ENCODE results near the gene TRMT6.

The TRMT6 gene

GRCh38 chr20:5973971-5974370 lies 23.6 kb upstream of the TRMT6 start:
- TF ChIP-seq EGR1 (IDR thresholded peaks at IDR 0.05): no peak
- TF ChIP-seq USF1 (IDR thresholded peaks at IDR 0.05): no peak

GRCh38 chr20:5973172-5973571 lies 22.8 kb upstream of the TRMT6 start:
- no peak for TF ChIP-seq RAD21 (IDR thresholded peaks at IDR 0.05; ENCODE audit: low read depth)
- no peak for TF ChIP-seq YY1 (IDR thresholded peaks at IDR 0.05; ENCODE audit: low read depth)
- TF ChIP-seq NFIC (IDR thresholded peaks at IDR 0.05): no peak
- TF ChIP-seq TCF12 (IDR thresholded peaks at IDR 0.05; ENCODE audit: low read depth): no peak
- TF ChIP-seq CEBPB (IDR thresholded peaks at IDR 0.05): no peak
- no peak for TF ChIP-seq TEAD4 (IDR thresholded peaks at IDR 0.05)
- TF ChIP-seq REST (IDR thresholded peaks at IDR 0.05; ENCODE audit: low read depth): no peak
- TF ChIP-seq EP300 (IDR thresholded peaks at IDR 0.05; ENCODE audit: borderline replicate concordance): no peak

GRCh38 chr20:5971203-5971602 lies 20.9 kb upstream of the TRMT6 start:
- TF ChIP-seq TAF1 (IDR thresholded peaks at IDR 0.05; ENCODE audit: low read depth): no peak
- no peak for TF ChIP-seq ZBTB7A (IDR thresholded peaks at IDR 0.05; ENCODE audit: low read depth)
- no peak for TF ChIP-seq TEAD4 (IDR thresholded peaks at IDR 0.05)
- TF ChIP-seq YY1 (IDR thresholded peaks at IDR 0.05; ENCODE audit: low read depth): no peak
- no peak for TF ChIP-seq NFIC (IDR thresholded peaks at IDR 0.05)
- TF ChIP-seq CREB1 (IDR thresholded peaks at IDR 0.05; ENCODE audit: low read depth): no peak
- no peak for TF ChIP-seq EP300 (IDR thresholded peaks at IDR 0.05; ENCODE audit: borderline replicate concordance)
- TF ChIP-seq MAX (IDR thresholded peaks at IDR 0.05): no peak
- no peak for TF ChIP-seq CEBPB (IDR thresholded peaks at IDR 0.05)
- TF ChIP-seq RAD21 (IDR thresholded peaks at IDR 0.05; ENCODE audit: low read depth): no peak

- TF ChIP-seq EGR1 (IDR thresholded peaks at IDR 0.05) (no peak), EP300 (IDR thresholded peaks at IDR 0.05; ENCODE audit: borderline replicate concordance) (no peak), REST (IDR thresholded peaks at IDR 0.05; ENCODE audit: low read depth) (no peak), CREB1 (IDR thresholded peaks at IDR 0.05; ENCODE audit: low read depth) (no peak), NFIC (IDR thresholded peaks at IDR 0.05) (no peak), YY1 (IDR thresholded peaks at IDR 0.05; ENCODE audit: low read depth) (no peak), TCF12 (IDR thresholded peaks at IDR 0.05; ENCODE audit: low read depth) (no peak), ZBTB7A (IDR thresholded peaks at IDR 0.05; ENCODE audit: low read depth) (no peak)
Observed at GRCh38 chr20:5970381-5970780, 20.0 kb upstream of the TRMT6 start.

GRCh38 chr20:5969940-5970339 lies 19.6 kb upstream of the TRMT6 start:
- TF ChIP-seq EGR1 (IDR thresholded peaks at IDR 0.05) (no peak), REST (IDR thresholded peaks at IDR 0.05; ENCODE audit: low read depth) (no peak), CEBPB (IDR thresholded peaks at IDR 0.05) (no peak), YY1 (IDR thresholded peaks at IDR 0.05; ENCODE audit: low read depth) (no peak)

- TF ChIP-seq FOXM1 (IDR thresholded peaks at IDR 0.05; ENCODE audit: borderline replicate concordance, low read depth) (no peak), EGR1 (IDR thresholded peaks at IDR 0.05) (no peak), CEBPB (IDR thresholded peaks at IDR 0.05) (no peak), RAD21 (IDR thresholded peaks at IDR 0.05; ENCODE audit: low read depth) (no peak), CREB1 (IDR thresholded peaks at IDR 0.05; ENCODE audit: low read depth) (no peak), MAX (IDR thresholded peaks at IDR 0.05) (no peak), TCF12 (IDR thresholded peaks at IDR 0.05; ENCODE audit: low read depth) (no peak), USF1 (IDR thresholded peaks at IDR 0.05) (no peak)
Observed at GRCh38 chr20:5969348-5969935, 19.1 kb upstream of the TRMT6 start.
